HEK293 (cell line): Measurements from ENCODE around the gene PPP2R2B.

Source experiments
- CTCF ChIA-PET: fragments of 350-600 bp; formaldehyde crosslinking; extraction: SDS; loops from one replicate; lab custom pipeline; 2021; ENCODE audit warnings: antibody characterized with exemption; lab: Yijun Ruan, JAX
- POLR2A ChIA-PET: fragments of 300-600 bp; formaldehyde crosslinking; extraction: SDS; loops from one replicate; lab custom pipeline; 2020; ENCODE audit warnings: antibody characterized with exemption, inconsistent platforms; lab: Yijun Ruan, JAX
- H3K27ac ChIP-seq: fragments of 200-500 bp; sonication (Bioruptor generic); 2 replicates; pipeline ENCODE4 v1.5.1; 2014; ENCODE audit warnings: low read depth, low read length, control low read depth, inconsistent platforms; ENCODE audit errors: extremely low read depth
- H3K36me3 ChIP-seq, 2 experiments: fragments of 200-500 bp in 1 of 2; sonication (Bioruptor generic) in 1 of 2; 1 replicate in 1 of 2; 2 replicates in 1 of 2; pipeline ENCODE4 v1.5.1; 2014 to 2017; ENCODE audit warnings: inconsistent platforms in 2 of 2, low read length in 2 of 2; ENCODE audit not compliant: control insufficient read depth in 2 of 2, insufficient read depth in 1 of 2
- H3K4me1 ChIP-seq: fragments of 200-500 bp; sonication (Bioruptor generic); 2 replicates; pipeline ENCODE4 v1.5.1; 2014; ENCODE audit warnings: mild to moderate bottlenecking, low read length, inconsistent platforms; ENCODE audit not compliant: control insufficient read depth, insufficient read depth
- H3K4me3 ChIP-seq: 2 replicates; pipeline ENCODE4 v1.5.1; 2011; ENCODE audit warnings: low read depth, mild to moderate bottlenecking, control low read depth, low read length, moderate library complexity
- H3K9me3 ChIP-seq: fragments of 200-500 bp; sonication (Bioruptor generic); 2 replicates; pipeline ENCODE4 v1.5.1; 2014; ENCODE audit warnings: low read depth, low read length, inconsistent platforms; ENCODE audit not compliant: control insufficient read depth, insufficient read depth
- FEZF1 ChIP-seq: fragments of 450-650 bp; formaldehyde crosslinking; IDR thresholded peaks from 2 replicates; pipeline ENCODE4 v1.5.1; 2016; ENCODE audit warnings: missing biosample characterization, missing genetic modification characterization
- GLI4 ChIP-seq: fragments of 450-650 bp; formaldehyde crosslinking; IDR thresholded peaks from 2 replicates; pipeline ENCODE4 v1.5.1; 2016; ENCODE audit warnings: missing biosample characterization, missing genetic modification characterization
- INSM2 ChIP-seq: fragments of 450-650 bp; formaldehyde crosslinking; IDR thresholded peaks from 2 replicates; pipeline ENCODE4 v1.5.1; 2016; ENCODE audit warnings: missing biosample characterization, missing genetic modification characterization
- KLF10 ChIP-seq: fragments of 450-650 bp; IDR thresholded peaks from 2 replicates; pipeline ENCODE4 v1.5.1; 2018; ENCODE audit warnings: missing biosample characterization, mild to moderate bottlenecking, missing genetic modification characterization
- OSR2 ChIP-seq: fragments of 450-650 bp; formaldehyde crosslinking; IDR thresholded peaks from 2 replicates; pipeline ENCODE4 v1.5.1; 2016; ENCODE audit warnings: missing biosample characterization, missing genetic modification characterization
- SCRT1 ChIP-seq: fragments of 450-650 bp; formaldehyde crosslinking; IDR thresholded peaks from 2 replicates; pipeline ENCODE4 v1.5.1; 2016; ENCODE audit warnings: missing biosample characterization, missing genetic modification characterization, borderline replicate concordance
- SETDB1 ChIP-seq: IDR thresholded peaks from one replicate; pipeline ENCODE4 v1.6.1; 2017; ENCODE audit warnings: mild to moderate bottlenecking, low read length, moderate library complexity, mixed read lengths; ENCODE audit not compliant: insufficient read length
- SP2 ChIP-seq: fragments of 450-650 bp; formaldehyde crosslinking; IDR thresholded peaks from 2 replicates; pipeline ENCODE4 v1.5.1; 2016; ENCODE audit warnings: missing biosample characterization, missing genetic modification characterization
- TCF7L2 ChIP-seq: IDR thresholded peaks from 2 replicates; pipeline ENCODE4 v1.6.1; 2011; ENCODE audit warnings: low read depth, mild to moderate bottlenecking, inconsistent platforms, low read length, moderate library complexity, borderline replicate concordance
- ZBTB1 ChIP-seq: fragments of 450-650 bp; formaldehyde crosslinking; IDR thresholded peaks from 2 replicates; pipeline ENCODE4 v1.5.1; 2016; ENCODE audit warnings: missing biosample characterization, missing genetic modification characterization
- ZBTB8A ChIP-seq: fragments of 450-650 bp; formaldehyde crosslinking; IDR thresholded peaks from 2 replicates; pipeline ENCODE4 v1.5.1; 2016; ENCODE audit warnings: missing biosample characterization, missing genetic modification characterization
- ZEB2 ChIP-seq: fragments of 450-650 bp; formaldehyde crosslinking; IDR thresholded peaks from 2 replicates; pipeline ENCODE4 v1.5.1; 2016; ENCODE audit warnings: missing biosample characterization, missing genetic modification characterization
- ZFHX2 ChIP-seq: fragments of 450-650 bp; formaldehyde crosslinking; conservative IDR thresholded peaks from 2 replicates; pipeline ENCODE4 v1.5.1; 2016; ENCODE audit warnings: missing biosample characterization, missing genetic modification characterization
- ZNF114 ChIP-seq: fragments of 450-650 bp; formaldehyde crosslinking; IDR thresholded peaks from 2 replicates; pipeline ENCODE4 v1.5.0; 2017; ENCODE audit warnings: missing biosample characterization, missing genetic modification characterization
- ZNF146 ChIP-seq: fragments of 450-650 bp; formaldehyde crosslinking; IDR thresholded peaks from 2 replicates; pipeline ENCODE4 v1.5.1; 2016; ENCODE audit warnings: missing biosample characterization, missing genetic modification characterization
- ZNF19 ChIP-seq: fragments of 450-650 bp; formaldehyde crosslinking; IDR thresholded peaks from 2 replicates; pipeline ENCODE4; 2016; ENCODE audit warnings: missing biosample characterization, missing genetic modification characterization, low read depth
- ZNF221 ChIP-seq: fragments of 450-650 bp; formaldehyde crosslinking; IDR thresholded peaks from 2 replicates; pipeline ENCODE4 v1.5.1; 2017; ENCODE audit warnings: missing biosample characterization, missing genetic modification characterization, borderline replicate concordance
- ZNF354C ChIP-seq: fragments of 450-650 bp; formaldehyde crosslinking; IDR thresholded peaks from 2 replicates; pipeline ENCODE4 v1.5.1; 2016; ENCODE audit warnings: missing biosample characterization, missing genetic modification characterization, low read depth, borderline replicate concordance
- ZNF37A ChIP-seq: fragments of 450-650 bp; IDR thresholded peaks from 2 replicates; pipeline ENCODE4 v1.5.1; 2018; ENCODE audit warnings: missing biosample characterization, missing genetic modification characterization
- ZNF48 ChIP-seq: fragments of 450-650 bp; formaldehyde crosslinking; IDR thresholded peaks from 2 replicates; pipeline ENCODE4 v1.5.1; 2016; ENCODE audit warnings: missing biosample characterization, missing genetic modification characterization
- ZNF558 ChIP-seq: fragments of 450-650 bp; formaldehyde crosslinking; IDR thresholded peaks from 2 replicates; pipeline ENCODE4 v1.5.1; 2016; ENCODE audit warnings: missing biosample characterization, missing genetic modification characterization
- ZNF658 ChIP-seq: fragments of 450-650 bp; formaldehyde crosslinking; IDR thresholded peaks from 2 replicates; pipeline ENCODE4; 2016; ENCODE audit warnings: missing biosample characterization, missing genetic modification characterization
- ZNF664 ChIP-seq: fragments of 450-650 bp; formaldehyde crosslinking; IDR thresholded peaks from 2 replicates; pipeline ENCODE4 v1.5.1; 2016; ENCODE audit warnings: missing biosample characterization, missing genetic modification characterization
- ZNF747 ChIP-seq: fragments of 450-650 bp; formaldehyde crosslinking; IDR thresholded peaks from 2 replicates; pipeline ENCODE4 v1.5.1; 2016; ENCODE audit warnings: missing biosample characterization, missing genetic modification characterization
- ZNF777 ChIP-seq: fragments of 450-650 bp; formaldehyde crosslinking; IDR thresholded peaks from 2 replicates; pipeline ENCODE4 v1.5.1; 2017; ENCODE audit warnings: missing biosample characterization, missing genetic modification characterization, borderline replicate concordance
- ZNF791 ChIP-seq: fragments of 450-650 bp; formaldehyde crosslinking; IDR thresholded peaks from 2 replicates; pipeline ENCODE4 v1.5.1; 2016; ENCODE audit warnings: missing biosample characterization, missing genetic modification characterization
- TF ChIP-seq, protein P1 (sequence below): fragments of 450-650 bp; IDR thresholded peaks from 2 replicates; pipeline ENCODE4 v1.5.1; 2018; ENCODE audit warnings: missing biosample characterization, missing genetic modification characterization
- TF ChIP-seq, protein P2 (sequence below): fragments of 450-650 bp; formaldehyde crosslinking; IDR thresholded peaks from 2 replicates; pipeline ENCODE4 v1.5.1; 2017; ENCODE audit warnings: missing biosample characterization, missing genetic modification characterization

PPP2R2B gene

GRCh38 chr5:146607659-146608332 lies 270.8 kb downstream of the PPP2R2B start:
- ChIA-PET POLR2A (no interaction called here), CTCF (interaction anchor here (0.6 kb wide), 1 partner anchor 214 kb away, joined by 5 read pairs; no protein-coding TSS in a partner anchor)
- no peaks in the 10 kb centered on the region for H3K4me1 ChIP-seq
- H3K9me3 ChIP-seq = no peaks in the 10 kb centered on the region
- H3K4me3 ChIP-seq = no peak overlapping the region
- H3K27ac ChIP-seq = no peak overlapping the region
- TF ChIP-seq ZBTB1 (tag by site-specific recombination) = no peak
- no peak for TF ChIP-seq ZNF354C (tag by site-specific recombination)
- no peak for TF ChIP-seq SETDB1
- TF ChIP-seq, protein P1, sequence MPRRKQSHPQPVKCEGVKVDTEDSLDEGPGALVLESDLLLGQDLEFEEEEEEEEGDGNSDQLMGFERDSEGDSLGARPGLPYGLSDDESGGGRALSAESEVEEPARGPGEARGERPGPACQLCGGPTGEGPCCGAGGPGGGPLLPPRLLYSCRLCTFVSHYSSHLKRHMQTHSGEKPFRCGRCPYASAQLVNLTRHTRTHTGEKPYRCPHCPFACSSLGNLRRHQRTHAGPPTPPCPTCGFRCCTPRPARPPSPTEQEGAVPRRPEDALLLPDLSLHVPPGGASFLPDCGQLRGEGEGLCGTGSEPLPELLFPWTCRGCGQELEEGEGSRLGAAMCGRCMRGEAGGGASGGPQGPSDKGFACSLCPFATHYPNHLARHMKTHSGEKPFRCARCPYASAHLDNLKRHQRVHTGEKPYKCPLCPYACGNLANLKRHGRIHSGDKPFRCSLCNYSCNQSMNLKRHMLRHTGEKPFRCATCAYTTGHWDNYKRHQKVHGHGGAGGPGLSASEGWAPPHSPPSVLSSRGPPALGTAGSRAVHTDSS (tag by site-specific recombination) = no peak
- TF ChIP-seq ZNF658 (tag by site-specific recombination) = no peak
- no peak for TF ChIP-seq ZFHX2 (tag by site-specific recombination)
- TF ChIP-seq, all 188 proteins: peak for 0
- no peaks in the 10 kb centered on the region for H3K36me3 ChIP-seq

GRCh38 chr5:146606893-146607292 lies 271.7 kb downstream of the PPP2R2B start:
- ChIA-PET CTCF (interaction anchor here (1.2 kb wide), 1 partner anchor 16 kb away, joined by 3 read pairs; no protein-coding TSS in a partner anchor), POLR2A (no interaction called here)
- Histone ChIP-seq H3K4me3 (no peak overlapping the region), H3K36me3 (no peaks in the 10 kb centered on the region), H3K4me1 (no peaks in the 10 kb centered on the region), H3K27ac (no peak overlapping the region), H3K9me3 (no peaks in the 10 kb centered on the region)
- TF ChIP-seq ZNF19 (tag by site-specific recombination) = no peak
- no peak for TF ChIP-seq INSM2
- no peak for TF ChIP-seq ZNF48 (tag by site-specific recombination)
- TF ChIP-seq, protein P2, sequence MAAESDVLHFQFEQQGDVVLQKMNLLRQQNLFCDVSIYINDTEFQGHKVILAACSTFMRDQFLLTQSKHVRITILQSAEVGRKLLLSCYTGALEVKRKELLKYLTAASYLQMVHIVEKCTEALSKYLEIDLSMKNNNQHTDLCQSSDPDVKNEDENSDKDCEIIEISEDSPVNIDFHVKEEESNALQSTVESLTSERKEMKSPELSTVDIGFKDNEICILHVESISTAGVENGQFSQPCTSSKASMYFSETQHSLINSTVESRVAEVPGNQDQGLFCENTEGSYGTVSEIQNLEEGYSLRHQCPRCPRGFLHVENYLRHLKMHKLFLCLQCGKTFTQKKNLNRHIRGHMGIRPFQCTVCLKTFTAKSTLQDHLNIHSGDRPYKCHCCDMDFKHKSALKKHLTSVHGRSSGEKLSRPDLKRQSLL (tag by site-specific recombination) = no peak
- TF ChIP-seq ZBTB8A = no peak
- no peak for TF ChIP-seq SCRT1 (tag by site-specific recombination)
- no peak for TF ChIP-seq GLI4 (tag by site-specific recombination)
- no peak for TF ChIP-seq OSR2 (tag by site-specific recombination)
- no peak for TF ChIP-seq ZNF664 (tag by site-specific recombination)
- TF ChIP-seq FEZF1 (tag by site-specific recombination) = no peak

DNA sequence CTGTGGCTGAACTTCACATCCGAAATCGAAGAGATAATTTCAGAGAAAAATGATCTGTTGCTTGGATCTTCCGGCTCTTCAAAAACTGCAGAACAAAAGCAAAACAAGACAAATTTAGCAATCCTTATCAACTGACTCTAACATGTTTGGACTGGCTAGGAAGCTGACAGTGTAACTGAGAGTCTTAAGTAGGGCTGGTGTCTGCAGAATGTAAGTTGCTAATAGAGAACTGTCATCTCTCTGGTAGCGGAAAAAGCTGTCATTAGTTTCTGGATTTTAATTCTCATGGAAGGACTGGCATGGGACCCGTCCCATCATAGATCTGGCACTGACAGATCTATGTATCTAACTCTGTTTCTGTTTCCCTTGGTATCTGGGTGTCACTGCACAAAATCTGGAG lies 278.2 kb downstream of the PPP2R2B start:
- H3K4me1 ChIP-seq = no peaks in the 10 kb centered on the region
- no peaks in the 10 kb centered on the region for H3K36me3 ChIP-seq
- no peak overlapping the region for H3K4me3 ChIP-seq
- no peak overlapping the region for H3K27ac ChIP-seq
- POLR2A ChIA-PET = no interaction called here
- no peaks in the 10 kb centered on the region for H3K9me3 ChIP-seq
- CTCF ChIA-PET = no interaction called here
- TF ChIP-seq SP2 (tag by site-specific recombination) (no peak), KLF10 (tag by site-specific recombination) (no peak), ZEB2 (tag by site-specific recombination) (no peak), ZNF114 (tag by site-specific recombination) (no peak), ZNF221 (tag by site-specific recombination) (no peak), TCF7L2 (no peak), ZNF558 (no peak), ZNF747 (tag by site-specific recombination) (no peak), ZNF777 (tag by site-specific recombination) (no peak), ZNF146 (tag by site-specific recombination) (no peak), ZNF37A (tag by site-specific recombination) (no peak), ZNF791 (tag by site-specific recombination) (no peak)
